H1 (cell line): Measurements from ENCODE around the gene ZBTB2.

Source experiments
- ASH2L ChIP-seq: fragments of 200-600, 300-600 bp; sonication (generic); IDR thresholded peaks from one replicate; pipeline ENCODE4 v1.7.1; 2017; ENCODE audit warnings: low read length
- ATF2 ChIP-seq: IDR thresholded peaks from 2 replicates; pipeline ENCODE4 v1.6.1; 2012; ENCODE audit warnings: low read length, inconsistent platforms
- CREB1 ChIP-seq: IDR thresholded peaks from 2 replicates; pipeline ENCODE4 v1.6.1; 2012; ENCODE audit warnings: inconsistent platforms
- CTCF ChIP-seq, 3 experiments: IDR thresholded peaks; 1 replicate in 2 of 3; 2 replicates in 1 of 3; pipeline versions ENCODE4 v1.5.1 to v1.6.1; 2011; ENCODE audit warnings: low read length in 3 of 3, mild to moderate bottlenecking in 3 of 3, inconsistent platforms in 2 of 3, low read depth in 1 of 3, moderate library complexity in 1 of 3; ENCODE audit not compliant: insufficient read depth in 1 of 3; ENCODE audit errors: control extremely low read depth in 1 of 3
- EP300 ChIP-seq, 2 experiments: IDR thresholded peaks; 1 replicate in 1 of 2; 2 replicates in 1 of 2; pipeline ENCODE4 v1.6.1; 2011 to 2012; ENCODE audit warnings: low read depth in 2 of 2, low read length in 2 of 2, mild to moderate bottlenecking in 2 of 2, borderline replicate concordance in 1 of 2, inconsistent platforms in 1 of 2, moderate library complexity in 1 of 2
- EZH2 ChIP-seq: fragments of 200-600 bp; sonication (generic); IDR thresholded peaks from 2 replicates; pipeline ENCODE4 v1.7.1; 2012; ENCODE audit warnings: low read depth, mild to moderate bottlenecking, moderate library complexity, low read length, inconsistent platforms; ENCODE audit not compliant: severe bottlenecking
- GABPA ChIP-seq: IDR thresholded peaks from 2 replicates; pipeline ENCODE4 v1.6.1; 2011; ENCODE audit warnings: mild to moderate bottlenecking, low read length, moderate library complexity, borderline replicate concordance; ENCODE audit not compliant: insufficient read depth
- GTF2F1 ChIP-seq: IDR thresholded peaks from 2 replicates; pipeline ENCODE4 v1.6.1; 2012; ENCODE audit warnings: low read depth, low read length, improper control_type of control experiment, borderline replicate concordance
- JUND ChIP-seq: IDR thresholded peaks from 2 replicates; pipeline ENCODE4 v1.6.1; 2011; ENCODE audit warnings: mild to moderate bottlenecking, improper control_type of control experiment, low read length
- POLR2A ChIP-seq, 2 experiments: IDR thresholded peaks; 1 replicate in 1 of 2; 2 replicates in 1 of 2; pipeline ENCODE4 v1.6.1; 2011; ENCODE audit warnings: low read depth in 2 of 2, low read length in 2 of 2, mild to moderate bottlenecking in 2 of 2; ENCODE audit errors: control extremely low read depth in 1 of 2
- POLR2AphosphoS5 ChIP-seq: IDR thresholded peaks from 2 replicates; pipeline ENCODE4 v1.6.1; 2011; ENCODE audit warnings: low read depth, low read length
- RFX5 ChIP-seq: IDR thresholded peaks from 2 replicates; pipeline ENCODE4 v1.6.1; 2011; ENCODE audit warnings: low read depth, low read length, improper control_type of control experiment, borderline replicate concordance
- SUZ12 ChIP-seq: fragments of 200-600 bp; sonication (generic); IDR thresholded peaks from 2 replicates; pipeline ENCODE4 v1.6.1; 2012; ENCODE audit warnings: mild to moderate bottlenecking, inconsistent platforms, low read length, moderate library complexity, mixed read lengths
- TAF1 ChIP-seq: IDR thresholded peaks from 2 replicates; pipeline ENCODE4 v1.6.1; 2011; ENCODE audit warnings: mild to moderate bottlenecking, low read depth, low read length

GRCh38 chr6:151353795-151354194, 37.6 kb downstream of the ZBTB2 start:
- TF ChIP-seq CTCF (IDR thresholded peaks at IDR 0.05; ENCODE audit: control extremely low read depth in 1 of 3, insufficient read depth in 1 of 3, low read depth in 1 of 3, low read length in 3 of 3) (no peak), ATF2 (no peak), POLR2AphosphoS5 (no peak), TAF1 (no peak), CREB1 (no peak), GTF2F1 (no peak), EP300 (IDR thresholded peaks at IDR 0.05; ENCODE audit: borderline replicate concordance in 1 of 2, low read depth in 2 of 2, low read length in 2 of 2) (no peak), RFX5 (no peak), SUZ12 (no peak), POLR2A (IDR thresholded peaks at IDR 0.05; ENCODE audit: control extremely low read depth in 1 of 2, low read depth in 2 of 2, low read length in 2 of 2) (no peak), ASH2L (no peak), JUND (no peak), EZH2 (no peak), GABPA (no peak)
